VCaP (cell line): ENCODE data around the gene STYX.

Experiments
- H3K27ac ChIP-seq: fragments of 450-650 bp; 2 replicates; pipeline ENCODE4 v1.5.1; 2017
- CTCF ChIP-seq: fragments of 450-650 bp; conservative IDR thresholded peaks from 2 replicates; pipeline ENCODE4 v1.5.1; 2017; ENCODE audit warnings: mild to moderate bottlenecking, moderate library complexity

The STYX gene

GRCh38 chr14:52729925-52730708 lies at the start of gene STYX:
STYX (plus strand) TSS chr14:52730166; CDS start chr14:52730475, 309 bp downstream.
- H3K27ac ChIP-seq, result peak within 1 kb of the TSS; percentile 78
- TF ChIP-seq CTCF, result no peak

GRCh38 chr14:52683985-52684520 lies 45.9 kb upstream of the STYX start:
- no peak for TF ChIP-seq CTCF
- no peak overlapping the region for H3K27ac ChIP-seq

GRCh38 chr14:52686176-52686575 lies 43.8 kb upstream of the STYX start:
- no peak for TF ChIP-seq CTCF
- no peak overlapping the region for H3K27ac ChIP-seq

- peak overlapping the region; percentile 49 for H3K27ac ChIP-seq
- TF ChIP-seq CTCF, result no peak
Measured at GRCh38 chr14:52690983-52691760, 38.8 kb upstream of the STYX start.

GRCh38 chr14:52692248-52692962 lies 37.6 kb upstream of the STYX start:
- H3K27ac ChIP-seq, result peak overlapping the region; percentile 49; the same call in 1 of the 2 replicates
- no peak for TF ChIP-seq CTCF

- no peak overlapping the region for H3K27ac ChIP-seq
- no peak for TF ChIP-seq CTCF
Measured at GRCh38 chr14:52693036-52693435, 36.9 kb upstream of the STYX start.

- TF ChIP-seq CTCF, result no peak
- no peak overlapping the region for H3K27ac ChIP-seq
Measured at GRCh38 chr14:52693532-52693931, 36.4 kb upstream of the STYX start.
